OCI-LY1 (cell line): ENCODE data around the gene NKAP.

ENCODE experiments used
- H2AFZ ChIP-seq: fragments of 200-600 bp; sonication (generic), shearing (Covaris generic); 2 replicates; pipeline ENCODE4 v1.6.0; 2014; ENCODE audit warnings: antibody characterized with exemption, mild to moderate bottlenecking, low read length
- H3F3A ChIP-seq: fragments of 200-600 bp; sonication (generic), shearing (Covaris generic); 2 replicates; pipeline ENCODE4 v1.6.0; 2014; ENCODE audit warnings: mild to moderate bottlenecking, antibody characterized with exemption, low read length, moderate library complexity; ENCODE audit not compliant: insufficient read depth
- H3K27ac ChIP-seq: fragments of 200-600 bp; sonication (generic); 2 replicates; pipeline ENCODE4 v1.5.1; 2014; ENCODE audit warnings: low read length, mixed run types, mild to moderate bottlenecking, low read depth; ENCODE audit not compliant: poor library complexity, severe bottlenecking
- H3K27me3 ChIP-seq: fragments of 200-600 bp; sonication (generic); 2 replicates; pipeline ENCODE4 v1.6.0; 2014; ENCODE audit warnings: antibody characterized with exemption, mild to moderate bottlenecking, low read length, moderate library complexity; ENCODE audit not compliant: insufficient read depth
- H3K36me3 ChIP-seq: fragments of 200-600 bp; sonication (generic); 2 replicates; pipeline ENCODE4 v1.6.1; 2014; ENCODE audit warnings: mild to moderate bottlenecking, antibody characterized with exemption, low read length, moderate library complexity, mixed read lengths; ENCODE audit not compliant: insufficient read depth
- H3K4me1 ChIP-seq: fragments of 200-600 bp; sonication (generic); 2 replicates; pipeline ENCODE4 v1.5.1; 2014; ENCODE audit warnings: mild to moderate bottlenecking, low read length, moderate library complexity; ENCODE audit not compliant: insufficient read depth, severe bottlenecking
- H3K4me2 ChIP-seq: fragments of 200-600 bp; sonication (generic), shearing (Covaris generic); 2 replicates; pipeline ENCODE4 v1.6.1; 2014; ENCODE audit warnings: low read length
- H3K4me3 ChIP-seq: fragments of 200-600 bp; sonication (generic); 2 replicates; pipeline ENCODE4 v1.5.1; 2014; ENCODE audit warnings: low read length, low read depth, mild to moderate bottlenecking, mixed read lengths; ENCODE audit not compliant: poor library complexity, severe bottlenecking
- H3K79me2 ChIP-seq: fragments of 200-600 bp; shearing (Covaris generic); 2 replicates; pipeline ENCODE4 v1.6.1; 2016; ENCODE audit warnings: mixed run types, low read length, mixed read lengths; ENCODE audit not compliant: insufficient read depth
- H3K9ac ChIP-seq: fragments of 200-600 bp; sonication (generic), shearing (Covaris generic); 2 replicates; pipeline ENCODE4 v1.6.1; 2014; ENCODE audit warnings: mild to moderate bottlenecking, low read length, mixed read lengths
- H3K9me2 ChIP-seq: fragments of 200-600 bp; sonication (generic), shearing (Covaris generic); 2 replicates; pipeline ENCODE4 v1.6.1; 2014; ENCODE audit warnings: low read depth, mild to moderate bottlenecking, low read length, mixed read lengths
- H3K9me3 ChIP-seq: fragments of 200-600 bp; shearing (Covaris generic); 2 replicates; pipeline ENCODE4 v1.6.1; 2014; ENCODE audit warnings: low read length, mixed read lengths
- H4K20me1 ChIP-seq: fragments of 200-600 bp; sonication (generic), shearing (Covaris generic); 2 replicates; pipeline ENCODE4 v1.6.0; 2016; ENCODE audit warnings: mild to moderate bottlenecking, low read length; ENCODE audit not compliant: insufficient read depth
- CTCF ChIP-seq: fragments of 200-600 bp; sonication (generic), shearing (Covaris generic); IDR thresholded peaks from 2 replicates; pipeline ENCODE4 v1.5.1; 2017; ENCODE audit warnings: mild to moderate bottlenecking, antibody characterized with exemption, low read length, moderate library complexity, mixed read lengths
- EZH2 ChIP-seq: fragments of 200-600 bp; sonication (generic), shearing (Covaris generic); IDR thresholded peaks from 2 replicates; pipeline ENCODE4 v1.8.0; 2017; ENCODE audit warnings: borderline replicate concordance, mixed run types, mild to moderate bottlenecking, antibody characterized with exemption, low read length, moderate library complexity, mixed read lengths

The NKAP gene

GRCh38 chrX:119917877-119918276, 25.7 kb downstream of the NKAP start:
- Histone ChIP-seq H3K4me3 (no peak overlapping the region), H3K36me3 (no peaks in the 10 kb centered on the region), H3K4me1 (no peaks in the 10 kb centered on the region), H3K27ac (no peak overlapping the region), H3F3A (no peaks in the 10 kb centered on the region), H3K79me2 (no peaks in the 10 kb centered on the region), H3K9ac (no peak overlapping the region), H2AFZ (no peak overlapping the region), H3K27me3 (no peaks in the 10 kb centered on the region), H3K4me2 (no peak overlapping the region), H3K9me2 (no peaks in the 10 kb centered on the region), H4K20me1 (no peaks in the 10 kb centered on the region), H3K9me3 (no peaks in the 10 kb centered on the region)
- TF ChIP-seq EZH2, result no peak
- TF ChIP-seq CTCF, result no peak

GRCh38 chrX:119916310-119916709, 27.2 kb downstream of the NKAP start:
- H3F3A ChIP-seq, result no peaks in the 10 kb centered on the region
- no peak overlapping the region for H3K9ac ChIP-seq
- no peak overlapping the region for H3K27ac ChIP-seq
- H3K9me2 ChIP-seq, result no peaks in the 10 kb centered on the region
- H3K4me1 ChIP-seq, result no peaks in the 10 kb centered on the region
- no peaks in the 10 kb centered on the region for H4K20me1 ChIP-seq
- no peaks in the 10 kb centered on the region for H3K36me3 ChIP-seq
- no peak for TF ChIP-seq EZH2
- TF ChIP-seq CTCF, result no peak
- H3K4me3 ChIP-seq, result no peak overlapping the region
- H3K9me3 ChIP-seq, result no peaks in the 10 kb centered on the region
- H3K27me3 ChIP-seq, result no peaks in the 10 kb centered on the region
- no peaks in the 10 kb centered on the region for H3K79me2 ChIP-seq
- H3K4me2 ChIP-seq, result no peak overlapping the region
- H2AFZ ChIP-seq, result no peak overlapping the region

GRCh38 chrX:119900976-119901375, 42.6 kb downstream of the NKAP start:
- Histone ChIP-seq H3K4me1 (no peaks in the 10 kb centered on the region), H2AFZ (no peak overlapping the region), H3F3A (no peaks in the 10 kb centered on the region), H4K20me1 (no peaks in the 10 kb centered on the region), H3K27ac (no peak overlapping the region), H3K4me3 (no peak overlapping the region), H3K4me2 (no peak overlapping the region), H3K9me3 (no peaks in the 10 kb centered on the region), H3K9ac (no peak overlapping the region), H3K79me2 (no peaks in the 10 kb centered on the region), H3K36me3 (no peaks in the 10 kb centered on the region), H3K27me3 (no peaks in the 10 kb centered on the region), H3K9me2 (no peaks in the 10 kb centered on the region)
- TF ChIP-seq CTCF (no peak), EZH2 (no peak)
